HUES6 (cell line): ENCODE results near the gene DNAAF8.

Experiments
- H3K27ac ChIP-seq: 2 replicates; pipeline ENCODE4 v1.7.0; 2013; ENCODE audit warnings: low read depth, mild to moderate bottlenecking, low read length, inconsistent platforms
- H3K27me3 ChIP-seq: 2 replicates; pipeline ENCODE4 v1.6.1; 2013; ENCODE audit warnings: low read length; ENCODE audit not compliant: control insufficient read depth, insufficient read depth
- H3K36me3 ChIP-seq: 2 replicates; pipeline ENCODE4 v1.6.1; 2013; ENCODE audit warnings: low read length; ENCODE audit not compliant: control insufficient read depth, insufficient read depth
- H3K4me1 ChIP-seq: 2 replicates; pipeline ENCODE4 v1.6.1; 2013; ENCODE audit warnings: low read length; ENCODE audit not compliant: control insufficient read depth, insufficient read depth
- H3K4me3 ChIP-seq: 2 replicates; pipeline ENCODE4 v1.5.1; 2013; ENCODE audit warnings: low read depth, low read length
- H3K9ac ChIP-seq: one replicate; pipeline ENCODE4 v1.6.1; 2013; ENCODE audit warnings: mild to moderate bottlenecking, low read length
- H3K9me3 ChIP-seq: 2 replicates; pipeline ENCODE4 v1.6.1; 2013; ENCODE audit warnings: low read depth, low read length; ENCODE audit not compliant: control insufficient read depth, insufficient read depth

DNAAF8 gene

GRCh38 chr16:4703906-4704305 lies 30.4 kb upstream of the DNAAF8 start:
- no peak overlapping the region for H3K27ac ChIP-seq
- no peaks in the 10 kb centered on the region for H3K27me3 ChIP-seq
- H3K4me3 ChIP-seq, result no peak overlapping the region
- no peaks in the 10 kb centered on the region for H3K4me1 ChIP-seq
- H3K36me3 ChIP-seq, result peaks cover 75% of the 10 kb centered on the region
- no peak overlapping the region for H3K9ac ChIP-seq
- H3K9me3 ChIP-seq, result no peaks in the 10 kb centered on the region

GRCh38 chr16:4704491-4704890 lies 29.8 kb upstream of the DNAAF8 start:
- Histone ChIP-seq H3K4me3 (no peak overlapping the region), H3K9ac (no peak overlapping the region), H3K27ac (no peak overlapping the region), H3K4me1 (no peaks in the 10 kb centered on the region), H3K36me3 (peaks cover 72% of the 10 kb centered on the region), H3K9me3 (no peaks in the 10 kb centered on the region), H3K27me3 (no peaks in the 10 kb centered on the region)

GRCh38 chr16:4704913-4705312 lies 29.4 kb upstream of the DNAAF8 start:
- Histone ChIP-seq H3K4me1 (no peaks in the 10 kb centered on the region), H3K27me3 (no peaks in the 10 kb centered on the region), H3K9me3 (no peaks in the 10 kb centered on the region), H3K9ac (no peak overlapping the region), H3K27ac (no peak overlapping the region), H3K4me3 (no peak overlapping the region), H3K36me3 (peaks cover 72% of the 10 kb centered on the region)

- Histone ChIP-seq H3K4me1 (no peaks in the 10 kb centered on the region), H3K4me3 (no peak overlapping the region), H3K27ac (no peak overlapping the region), H3K9me3 (no peaks in the 10 kb centered on the region), H3K9ac (no peak overlapping the region), H3K36me3 (peaks cover 64% of the 10 kb centered on the region), H3K27me3 (no peaks in the 10 kb centered on the region)
Observed at GRCh38 chr16:4706871-4707270, 27.5 kb upstream of the DNAAF8 start.

GRCh38 chr16:4709481-4709880 lies 24.9 kb upstream of the DNAAF8 start:
- no peak overlapping the region for H3K27ac ChIP-seq
- no peak overlapping the region for H3K4me3 ChIP-seq
- no peaks in the 10 kb centered on the region for H3K27me3 ChIP-seq
- H3K9ac ChIP-seq, result no peak overlapping the region
- no peaks in the 10 kb centered on the region for H3K9me3 ChIP-seq
- H3K4me1 ChIP-seq, result peaks cover 10% of the 10 kb centered on the region
- peaks cover 66% of the 10 kb centered on the region for H3K36me3 ChIP-seq

GRCh38 chr16:4713663-4714501 lies 20.5 kb upstream of the DNAAF8 start:
- H3K4me3 ChIP-seq, result no peak overlapping the region

GRCh38 chr16:4714996-4715395 lies 19.3 kb upstream of the DNAAF8 start:
- Histone ChIP-seq H3K4me3 (no peak overlapping the region), H3K36me3 (peaks cover 38% of the 10 kb centered on the region), H3K9ac (no peak overlapping the region), H3K27me3 (no peaks in the 10 kb centered on the region), H3K27ac (no peak overlapping the region), H3K9me3 (no peaks in the 10 kb centered on the region), H3K4me1 (peaks cover 25% of the 10 kb centered on the region)

More at GRCh38 chr16:4713663-4714501, 20.5 kb upstream of the DNAAF8 start:
- peak overlapping the region; percentile 22; the same call in 1 of the 2 replicates for H3K27ac ChIP-seq
- no peaks in the 10 kb centered on the region for H3K9me3 ChIP-seq
- H3K36me3 ChIP-seq, result peaks cover 46% of the 10 kb centered on the region
- H3K4me1 ChIP-seq, result peaks cover 19% of the 10 kb centered on the region
- H3K9ac ChIP-seq, result no peak overlapping the region
- no peaks in the 10 kb centered on the region for H3K27me3 ChIP-seq

GRCh38 chr16:4718466-4718865 lies 15.9 kb upstream of the DNAAF8 start:
- Histone ChIP-seq H3K9me3 (no peaks in the 10 kb centered on the region), H3K27me3 (no peaks in the 10 kb centered on the region), H3K9ac (no peak overlapping the region), H3K4me3 (no peak overlapping the region), H3K36me3 (peaks cover 23% of the 10 kb centered on the region), H3K4me1 (peaks cover 25% of the 10 kb centered on the region), H3K27ac (peak overlapping the region; percentile 55)

GRCh38 chr16:4723071-4723767 lies 11.1 kb upstream of the DNAAF8 start:
- Histone ChIP-seq H3K9ac (no peak overlapping the region), H3K4me1 (peaks cover 12% of the 10 kb centered on the region), H3K4me3 (no peak overlapping the region), H3K9me3 (no peaks in the 10 kb centered on the region), H3K27ac (no peak overlapping the region), H3K36me3 (peaks cover 46% of the 10 kb centered on the region), H3K27me3 (no peaks in the 10 kb centered on the region)

- Histone ChIP-seq H3K36me3 (peaks cover 60% of the 10 kb centered on the region), H3K9me3 (no peaks in the 10 kb centered on the region)
Observed at GRCh38 chr16:4724661-4725270, 9.6 kb upstream of the DNAAF8 start.

GRCh38 chr16:4726616-4727015 lies 7.7 kb upstream of the DNAAF8 start:
- Histone ChIP-seq H3K9ac (no peak overlapping the region), H3K4me3 (no peak overlapping the region), H3K36me3 (peaks cover 71% of the 10 kb centered on the region), H3K9me3 (no peaks in the 10 kb centered on the region), H3K27ac (no peak overlapping the region), H3K27me3 (no peaks in the 10 kb centered on the region), H3K4me1 (no peaks in the 10 kb centered on the region)

More at GRCh38 chr16:4724661-4725270, 9.6 kb upstream of the DNAAF8 start:
- H3K4me1 ChIP-seq, result no peaks in the 10 kb centered on the region
- H3K27ac ChIP-seq, result no peak overlapping the region
- no peak overlapping the region for H3K4me3 ChIP-seq
- no peak overlapping the region for H3K9ac ChIP-seq
- no peaks in the 10 kb centered on the region for H3K27me3 ChIP-seq
